Adipose tissue (tissue), 3 donors: ENCODE measurements around the gene RNF168. TPM values are rescaled to one million over a fixed set of nuclear protein-coding genes. Genes with fewer than 3 reads are reported as not detected.
A peak's percentile ranks its signal among the peaks of the same experiment; 100 is the strongest.
"Not testable (repeated sequence)": the region's sequence is repeated elsewhere in the genome, so short reads cannot be mapped to it uniquely, and the experiment has no call there.

Experiments
- H3K27ac ChIP-seq: one replicate; pipeline ENCODE4 v1.5.1; 2013; ENCODE audit warnings: low read depth, low read length
- WGBS, 3 donors: extraction: QIAGEN DNeasy Blood & Tissue Kit; methylation state at CpG; one replicate each; pipeline ENCODE4 v1.1.7; 2013; 5-methylcytosine and 5-hydroxymethylcytosine counted together
- polyA plus RNA-seq, 3 donors: library from polyadenylated mRNA; stranded (reverse); fragments of 200-250 nt; gene quantifications; one replicate each; pipeline ENCODE4 v1.2.3, GENCODE V29; 2013
- donor health status: healthy with polysubstance abuse.
- donor health status: Bipolar disorder and iron deficiency.
- donor health status: healthy.

RNF168 gene
- polyA plus RNA-seq, 3 donors: 3.2 to 9.6 (median 7.2) TPM

- H3K27ac ChIP-seq: no peak overlapping the region
- WGBS, 3 donors: 42 to 49% (median 44%) methylated on average over 12 of the region's 12 CpGs
These were observed 15.6 kb upstream of the RNF168 start for GRCh38 chr3:196518966-196519717.

GRCh38 chr3:196517919-196518318 lies 14.4 kb upstream of the RNF168 start:
- no peak overlapping the region for H3K27ac ChIP-seq
- WGBS, 3 donors: 65 to 89% (median 88%) methylated on average over 2 of the region's 2 CpGs

DNA sequence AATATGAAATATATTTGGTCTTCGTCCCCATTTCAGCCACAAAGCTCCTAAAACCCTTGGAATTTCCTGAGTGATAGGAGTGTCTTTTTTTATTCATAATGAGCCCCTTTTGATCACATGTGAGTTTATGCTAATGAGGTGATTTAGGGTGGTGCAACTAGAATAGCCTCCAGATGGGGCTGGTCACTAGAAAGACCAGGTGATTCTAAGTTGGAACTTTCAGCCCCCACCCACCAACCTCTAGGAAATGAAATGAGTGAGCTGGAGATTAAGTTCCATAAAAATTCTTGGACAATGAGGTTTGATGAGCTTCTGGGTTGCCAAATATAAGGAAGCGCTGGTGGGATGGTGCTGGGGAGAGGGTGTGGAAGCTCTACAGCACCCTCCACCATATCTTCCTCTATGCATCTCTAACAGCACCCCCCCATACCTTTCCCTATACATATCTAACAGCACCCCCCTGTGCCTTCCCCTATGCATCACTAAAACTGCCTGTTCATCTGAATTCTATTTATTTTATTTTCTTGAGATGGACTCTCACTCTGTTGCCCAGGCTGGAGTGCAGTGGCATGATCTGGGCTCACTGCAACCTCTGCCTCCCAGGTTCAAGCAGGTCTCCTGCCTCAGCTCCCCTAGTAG lies 13.7 kb upstream of the RNF168 start:
- no peak overlapping the region for H3K27ac ChIP-seq
- 74 to 91% (median 87%) methylated on average over 2 of the region's 2 CpGs for WGBS, 3 donors

- H3K27ac ChIP-seq: no peak within 1 kb of the TSS
- WGBS, 3 donors: 85 to 92% (median 91%) methylated on average over 10 of the region's 10 CpGs
These were observed 11.5 kb upstream of the RNF168 start, which contains the start of gene SMCO1 for GRCh38 chr3:196514913-196515621. Gene SMCO1 (minus strand): TSS chr3:196515346. CDS start chr3:196515209, 137 bp downstream.

- 95 to 100% (median 98%) methylated on average over 1 of the region's 1 CpG for WGBS, 3 donors
- H3K27ac ChIP-seq: no peak overlapping the region
These were observed 10.8 kb upstream of the RNF168 start for GRCh38 chr3:196514350-196514716.

- no peak overlapping the region for H3K27ac ChIP-seq
- WGBS, 3 donors: 76 to 85% (median 82%) methylated on average over 8 of the region's 8 CpGs
These were observed 10.3 kb upstream of the RNF168 start for GRCh38 chr3:196513697-196514349.

DNA sequence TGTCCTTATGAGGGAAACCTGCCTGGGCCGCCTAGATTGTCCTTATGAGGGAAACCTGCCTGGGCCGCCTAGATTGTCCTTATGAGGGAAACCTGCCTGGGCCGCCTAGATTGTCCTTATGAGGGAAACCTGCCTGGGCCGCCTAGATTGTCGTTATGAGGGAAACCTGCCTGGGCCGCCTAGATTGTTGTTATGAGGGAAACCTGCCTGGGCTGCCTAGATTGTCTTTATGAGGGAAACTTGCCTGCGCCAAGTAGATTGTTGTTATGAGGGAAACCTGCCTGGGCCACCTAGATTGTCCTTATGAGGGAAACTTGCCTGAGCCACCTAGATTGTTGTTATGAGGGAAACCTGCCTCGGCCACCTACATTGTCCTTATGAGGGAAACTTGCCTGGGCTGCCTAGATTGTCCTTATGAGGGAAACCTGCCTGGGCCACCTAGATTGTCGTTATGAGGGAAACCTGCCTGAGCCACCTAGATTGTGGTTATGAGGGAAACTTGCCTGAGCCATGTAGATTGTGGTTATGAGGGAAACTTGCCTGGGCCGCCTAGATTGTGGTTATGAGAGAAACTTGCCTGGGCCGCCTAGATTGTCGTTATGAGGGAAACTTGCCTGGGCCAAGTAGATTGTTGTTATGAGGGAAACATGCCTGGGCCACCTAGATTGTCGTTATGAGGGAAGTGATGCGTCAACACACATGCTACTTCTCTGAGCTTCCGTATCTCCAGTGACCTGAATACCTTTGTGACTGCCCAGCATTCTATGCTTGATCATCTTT lies 8.3 kb upstream of the RNF168 start:
- WGBS, 3 donors: 80 to 88% (median 87%) methylated on average over 13 to 15 of the region's 15 CpGs
- H3K27ac ChIP-seq: not testable (repeated sequence)

- H3K27ac ChIP-seq: not testable (repeated sequence)
These were observed 7.5 kb upstream of the RNF168 start for GRCh38 chr3:196511108-196511507.

DNA sequence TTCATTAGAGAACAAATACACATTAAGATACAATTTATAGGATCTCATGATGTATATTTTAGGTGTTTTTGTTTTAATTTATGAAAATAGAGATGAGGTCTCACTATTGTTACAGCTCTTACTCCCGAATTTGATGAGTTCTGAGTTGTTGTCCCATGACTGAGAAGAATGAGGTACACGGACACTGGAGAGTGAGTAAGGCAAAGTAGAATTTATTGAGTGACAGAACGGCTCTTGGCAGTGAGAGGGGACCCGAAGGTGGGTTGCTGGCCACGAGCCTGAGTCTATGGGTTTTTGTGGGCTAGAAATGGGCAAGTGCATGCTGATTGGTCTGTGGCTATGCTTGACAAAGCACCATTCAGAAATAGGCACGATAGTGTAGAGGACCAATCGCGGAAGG lies 3.1 kb upstream of the RNF168 start:
- H3K27ac ChIP-seq: no peak overlapping the region
- 79 to 91% (median 91%) methylated on average over 8 of the region's 8 CpGs for WGBS, 3 donors

More at GRCh38 chr3:196511108-196511507, 7.5 kb upstream of the RNF168 start:
- 100% methylated on average over 1 of the region's 1 CpG for WGBS, 3 donors

GRCh38 chr3:196504556-196504955 lies 988 bp upstream of the RNF168 start:
- no peak overlapping the region for H3K27ac ChIP-seq
- WGBS, 3 donors: 93 to 99% (median 97%) methylated on average over 6 of the region's 6 CpGs

- 19 to 24% (median 20%) methylated on average over 7 of the region's 7 CpGs for WGBS, 3 donors
- H3K27ac ChIP-seq: not testable (repeated sequence)
These were observed 470 bp upstream of the RNF168 start for GRCh38 chr3:196504077-196504398.

DNA sequence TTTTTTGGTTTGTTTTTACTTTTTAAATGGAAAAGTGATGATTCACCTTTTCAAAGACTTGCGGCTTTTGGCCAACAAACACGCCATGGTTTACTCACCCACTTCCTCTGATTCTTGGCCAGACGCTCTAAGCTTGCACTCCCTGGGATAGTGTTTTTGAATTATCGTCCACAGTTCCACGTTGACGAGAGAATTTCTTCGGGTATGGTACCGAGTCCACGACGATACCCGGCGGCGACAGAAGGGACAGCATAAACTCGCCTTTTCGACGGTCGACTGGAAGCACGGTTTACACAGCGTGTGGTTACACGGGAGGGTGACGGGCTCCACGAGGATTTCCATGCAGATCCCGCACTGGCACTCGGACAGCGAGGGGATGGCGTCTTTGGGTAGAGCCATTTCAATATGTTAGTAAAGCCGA lies 783 bp downstream of the RNF168 start:
- 0% methylated on average over 27 of the region's 27 CpGs for WGBS, 3 donors

DNA sequence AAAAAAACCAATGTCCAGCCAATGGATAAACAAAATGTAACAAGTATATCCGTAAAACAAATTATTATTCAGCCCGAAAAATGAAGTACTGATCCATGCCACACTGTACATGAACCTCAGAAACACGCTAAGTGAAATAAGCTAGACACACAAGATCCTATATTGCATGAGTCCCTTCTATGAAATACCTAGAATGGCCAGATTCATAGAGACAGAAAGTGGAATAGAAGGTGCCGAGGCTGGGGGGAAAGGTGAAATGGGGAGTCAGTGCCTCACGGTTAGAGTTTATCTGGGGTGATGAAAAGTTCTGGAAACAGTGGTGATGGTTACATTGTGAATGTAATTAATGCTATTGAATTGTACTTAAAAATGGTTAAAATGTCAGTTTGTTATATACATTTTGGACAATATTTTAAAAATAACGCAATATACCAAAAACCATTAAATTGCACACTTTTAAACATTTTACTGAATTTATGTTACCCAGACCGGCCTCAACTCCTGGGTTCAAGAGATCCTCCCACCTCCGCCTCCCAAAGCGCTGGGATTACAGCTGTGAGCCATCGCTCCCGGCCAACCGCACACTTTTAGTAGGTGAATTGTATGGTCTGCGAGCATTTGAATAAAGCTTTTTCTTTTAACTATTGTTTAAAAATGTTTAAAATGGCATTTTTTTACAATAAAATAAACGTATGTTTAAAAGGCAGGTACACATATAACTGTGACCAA lies 2.1 kb downstream of the RNF168 start:
- 7 to 15% (median 12%) methylated on average over 14 of the region's 14 CpGs for WGBS, 3 donors
- H3K27ac ChIP-seq: no peak overlapping the region

More for the DNA sequence above, 783 bp downstream of the RNF168 start:
- H3K27ac ChIP-seq: peak overlapping the region; percentile 83

- H3K27ac ChIP-seq: no peak overlapping the region
- WGBS, 3 donors: 71 to 84% (median 82%) methylated on average over 11 of the region's 11 CpGs
These were observed 3.6 kb downstream of the RNF168 start for GRCh38 chr3:196499807-196500524.

- no peak overlapping the region for H3K27ac ChIP-seq
- WGBS, 3 donors: 82 to 84% (median 84%) methylated on average over 5 of the region's 5 CpGs
These were observed 4.5 kb downstream of the RNF168 start for GRCh38 chr3:196499061-196499460.

DNA sequence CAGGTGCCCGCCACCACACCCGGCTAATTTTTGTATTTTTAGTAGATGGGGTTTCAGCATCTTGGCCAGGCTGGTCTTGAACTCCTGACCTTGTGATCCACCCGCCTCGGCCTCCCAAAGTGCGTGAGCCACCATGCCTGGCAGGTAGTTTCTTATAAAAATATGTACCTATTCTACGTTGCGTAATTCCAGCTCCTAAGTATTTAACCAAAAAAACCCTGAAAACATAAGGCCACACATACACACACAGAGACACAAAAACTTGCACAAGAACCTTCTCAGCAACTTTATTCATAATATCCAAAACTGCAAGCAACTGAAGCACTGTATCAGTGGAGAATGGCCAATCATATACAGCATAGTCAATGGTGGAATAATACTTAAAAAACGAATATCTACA lies 5.3 kb downstream of the RNF168 start:
- no peak overlapping the region for H3K27ac ChIP-seq
- 94 to 96% (median 95%) methylated on average over 8 of the region's 8 CpGs for WGBS, 3 donors

DNA sequence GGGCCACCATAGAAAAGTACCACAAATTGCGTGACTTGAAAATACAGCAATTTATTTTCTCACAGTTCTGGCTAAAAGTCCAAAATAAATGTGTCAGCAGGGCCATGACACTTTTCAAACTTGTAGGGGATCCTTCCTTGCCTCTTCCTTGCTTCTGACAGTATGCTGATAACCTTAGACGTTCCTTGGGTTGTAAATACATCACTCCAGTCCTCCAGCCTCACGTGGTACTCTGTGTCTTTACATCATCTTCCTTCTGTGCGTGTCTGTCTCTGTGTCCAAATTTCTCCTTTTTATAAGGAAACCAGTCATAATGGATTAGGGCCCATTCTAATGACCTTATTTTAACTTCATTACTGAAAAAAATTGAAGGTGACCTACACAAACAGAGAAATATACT lies 7.4 kb downstream of the RNF168 start:
- no peak overlapping the region for H3K27ac ChIP-seq
- WGBS, 3 donors: 69 to 88% (median 79%) methylated on average over 4 of the region's 4 CpGs
